ENCODE measurements around the gene KDM2A.

GRCh38 chr11:67153971-67154370 lies 34.9 kb downstream of the KDM2A start:
- TF ChIP-seq CTCF (IDR thresholded peaks at IDR 0.05; ENCODE audit: insufficient read depth, low read length) (no peak), POLR2AphosphoS5 (IDR thresholded peaks at IDR 0.05; ENCODE audit: low read depth) (no peak), GABPA (IDR thresholded peaks at IDR 0.05; ENCODE audit: low read depth) (no peak), REST (IDR thresholded peaks at IDR 0.05; ENCODE audit: insufficient replicate concordance, low read depth) (no peak)

All from HL-60 (cell line).